Stimulated activated CD4-positive, alpha-beta T cell treated with anti-CD3 and anti-CD28 coated beads, Interleukin-4, amount 100 ng/mL, for 4 hours (primary cell): Measurements from ENCODE around the gene GZMM.

Source experiments
- DNase-seq, 2 experiments: peaks; one replicate each; pipeline ENCODE4 v3.0.0-alpha.2; 2020

GZMM gene

GRCh38 chr19:535017-535835 is 8.6 kb upstream of the GZMM start:
- DNase-seq: no peak

- DNase-seq: no peak
These were observed 7.6 kb upstream of the GZMM start for GRCh38 chr19:536031-536880.

GRCh38 chr19:536881-537404 is 6.9 kb upstream of the GZMM start:
- no peak for DNase-seq

GRCh38 chr19:538641-539428 is 5.0 kb upstream of the GZMM start:
- DNase-seq: no peak

- DNase-seq: no peak
These were observed 4.3 kb upstream of the GZMM start for GRCh38 chr19:539429-540030.

- no peak for DNase-seq
These were observed 2.8 kb upstream of the GZMM start for GRCh38 chr19:540867-541637.

- no peak for DNase-seq
These were observed 2.2 kb upstream of the GZMM start for GRCh38 chr19:541699-542098.

GRCh38 chr19:542173-542866 is 1.5 kb upstream of the GZMM start:
- DNase-seq: no peak

GRCh38 chr19:547117-547516 is 3.3 kb downstream of the GZMM start:
- DNase-seq: no peak

- DNase-seq: no peak
These were observed 4.2 kb downstream of the GZMM start for GRCh38 chr19:547836-548720.

- no peak for DNase-seq
These were observed 5.3 kb downstream of the GZMM start for GRCh38 chr19:548886-549830.

GRCh38 chr19:554817-555216 is 11.0 kb downstream of the GZMM start:
- no peak for DNase-seq

GRCh38 chr19:555474-555808 is 11.6 kb downstream of the GZMM start:
- DNase-seq: no peak

GRCh38 chr19:556611-557382 is 12.9 kb downstream of the GZMM start:
- DNase-seq: no peak

GRCh38 chr19:558770-559439 is 15.1 kb downstream of the GZMM start:
- DNase-seq: no peak

- no peak for DNase-seq
These were observed 16.3 kb downstream of the GZMM start for GRCh38 chr19:560121-560520.

GRCh38 chr19:566403-566802 is 22.6 kb downstream of the GZMM start:
- no peak for DNase-seq

GRCh38 chr19:566844-567243 is 23.0 kb downstream of the GZMM start:
- no peak for DNase-seq
